Type B pancreatic cell (in vitro differentiated cells): ENCODE results near the gene TCF4. TPM values are rescaled to one million over a fixed set of nuclear protein-coding genes. Genes with fewer than 3 reads are reported as not detected.

ENCODE experiments used
- DNase-seq: peaks from one replicate; pipeline ENCODE4 v3.0.0; 2021; ENCODE audit warnings: mixed read lengths; ENCODE audit not compliant: unreplicated experiment; ENCODE audit errors: extremely low spot score
- H3K27ac Mint-ChIP-seq: 2 replicates; pipeline ENCODE4 v1.8.0; 2021; ENCODE audit warnings: mild to moderate bottlenecking, mixed read lengths
- H3K27me3 Mint-ChIP-seq: 2 replicates; pipeline ENCODE4 v1.8.0; 2021; ENCODE audit warnings: mixed read lengths
- H3K36me3 Mint-ChIP-seq: 2 replicates; pipeline ENCODE4 v1.8.0; 2021; ENCODE audit warnings: mixed read lengths
- H3K4me1 Mint-ChIP-seq: one replicate; pipeline ENCODE4 v1.8.0; 2021; ENCODE audit warnings: mixed read lengths; ENCODE audit not compliant: unreplicated experiment
- H3K4me3 Mint-ChIP-seq: 2 replicates; pipeline ENCODE4 v1.8.0; 2021; ENCODE audit warnings: mild to moderate bottlenecking, mixed read lengths
- H3K9me3 Mint-ChIP-seq: 2 replicates; pipeline ENCODE4 v1.8.0; 2021; ENCODE audit warnings: mixed read lengths
- total RNA-seq: library from RNA; stranded (reverse); gene quantifications from 2 replicates; pipeline ENCODE4 v1.2.1, GENCODE V29; 2021; ENCODE audit warnings: low replicate concordance
- TF ChIP-seq, protein P1 (sequence below): fragments of 200-600 bp; sonication (generic); conservative IDR thresholded peaks from 2 replicates; pipeline ENCODE4 v1.5.0; 2021; ENCODE audit warnings: antibody characterized with exemption, mild to moderate bottlenecking

TCF4 gene
- total RNA-seq, 1 donor from 2014 or later = 189 TPM

GRCh38 chr18:55579501-55580270 lies 8.3 kb downstream of the TCF4 start:
- Mint-ChIP-seq H3K36me3 (peaks cover 18% of the 10 kb centered on the region), H3K4me1 (peaks cover 37% of the 10 kb centered on the region), H3K4me3 (no peak overlapping the region), H3K9me3 (no peaks in the 10 kb centered on the region), H3K27ac (no peak overlapping the region), H3K27me3 (no peaks in the 10 kb centered on the region)
- DNase-seq = no peak
- TF ChIP-seq, protein P1, sequence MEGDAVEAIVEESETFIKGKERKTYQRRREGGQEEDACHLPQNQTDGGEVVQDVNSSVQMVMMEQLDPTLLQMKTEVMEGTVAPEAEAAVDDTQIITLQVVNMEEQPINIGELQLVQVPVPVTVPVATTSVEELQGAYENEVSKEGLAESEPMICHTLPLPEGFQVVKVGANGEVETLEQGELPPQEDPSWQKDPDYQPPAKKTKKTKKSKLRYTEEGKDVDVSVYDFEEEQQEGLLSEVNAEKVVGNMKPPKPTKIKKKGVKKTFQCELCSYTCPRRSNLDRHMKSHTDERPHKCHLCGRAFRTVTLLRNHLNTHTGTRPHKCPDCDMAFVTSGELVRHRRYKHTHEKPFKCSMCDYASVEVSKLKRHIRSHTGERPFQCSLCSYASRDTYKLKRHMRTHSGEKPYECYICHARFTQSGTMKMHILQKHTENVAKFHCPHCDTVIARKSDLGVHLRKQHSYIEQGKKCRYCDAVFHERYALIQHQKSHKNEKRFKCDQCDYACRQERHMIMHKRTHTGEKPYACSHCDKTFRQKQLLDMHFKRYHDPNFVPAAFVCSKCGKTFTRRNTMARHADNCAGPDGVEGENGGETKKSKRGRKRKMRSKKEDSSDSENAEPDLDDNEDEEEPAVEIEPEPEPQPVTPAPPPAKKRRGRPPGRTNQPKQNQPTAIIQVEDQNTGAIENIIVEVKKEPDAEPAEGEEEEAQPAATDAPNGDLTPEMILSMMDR = no peak

DNA sequence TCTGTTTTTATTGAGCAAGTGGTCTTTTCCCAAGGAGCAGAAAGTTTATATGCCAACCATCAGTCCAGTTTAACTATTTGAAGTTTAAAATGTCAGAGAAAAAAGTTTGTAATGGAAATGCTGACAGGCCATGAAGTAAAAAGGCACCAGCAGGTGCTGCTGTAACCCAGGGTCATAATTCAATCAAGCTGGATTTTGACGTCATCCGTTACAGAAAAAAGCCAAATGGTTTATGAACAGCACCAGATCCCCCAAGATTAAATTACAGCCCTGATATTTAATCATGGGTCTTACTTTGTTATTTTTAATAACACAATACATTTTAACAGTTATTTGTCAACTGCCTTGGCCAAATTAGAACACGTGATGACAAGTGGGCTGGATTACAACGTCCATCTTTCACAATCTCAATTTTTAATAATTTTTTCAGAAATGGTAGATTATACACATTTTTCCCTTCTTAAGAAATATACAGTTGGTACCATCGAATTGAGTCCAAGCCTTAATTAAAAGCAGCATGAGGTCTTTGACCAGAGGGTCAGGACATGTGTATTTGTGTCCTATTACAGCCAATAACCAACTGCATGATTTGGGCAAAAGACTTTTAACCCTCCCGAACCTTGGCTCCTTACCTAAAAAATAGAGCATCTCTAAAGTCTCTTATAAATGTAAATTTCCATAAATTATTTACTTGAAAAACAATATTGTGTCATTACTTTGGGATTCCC lies 10.0 kb downstream of the TCF4 start:
- Mint-ChIP-seq H3K4me1 (peaks cover 33% of the 10 kb centered on the region), H3K9me3 (no peaks in the 10 kb centered on the region), H3K4me3 (no peak overlapping the region), H3K36me3 (peaks cover 28% of the 10 kb centered on the region), H3K27me3 (no peaks in the 10 kb centered on the region), H3K27ac (no peak overlapping the region)
- no peak for DNase-seq
- TF ChIP-seq, protein P1 = peak; percentile 27

- DNase-seq = no peak
- no peak overlapping the region for H3K4me3 Mint-ChIP-seq
- TF ChIP-seq, protein P1 = no peak
- H3K9me3 Mint-ChIP-seq = no peaks in the 10 kb centered on the region
- H3K36me3 Mint-ChIP-seq = peaks cover 29% of the 10 kb centered on the region
- no peak overlapping the region for H3K27ac Mint-ChIP-seq
- H3K27me3 Mint-ChIP-seq = no peaks in the 10 kb centered on the region
- peaks cover 14% of the 10 kb centered on the region for H3K4me1 Mint-ChIP-seq
Observed at GRCh38 chr18:55576001-55576400, 12.0 kb downstream of the TCF4 start.

DNA sequence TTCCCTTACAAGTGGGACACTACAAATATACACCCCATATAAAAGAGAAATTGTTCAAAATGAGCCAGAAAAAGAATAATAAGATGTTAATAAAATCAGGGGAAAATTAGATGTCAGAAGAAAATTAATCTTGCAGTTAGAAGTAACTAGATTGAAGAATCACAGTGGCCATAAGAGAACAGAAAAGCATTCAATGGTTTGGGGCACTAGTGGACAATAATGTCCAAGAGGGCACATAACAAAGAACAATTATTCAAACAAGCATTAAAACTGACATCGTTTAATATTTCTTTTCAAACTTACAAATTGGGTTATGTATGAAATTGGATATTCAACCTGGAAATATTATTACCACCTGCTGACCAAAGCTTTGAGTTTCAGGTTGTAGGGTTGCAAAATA lies 12.9 kb downstream of the TCF4 start:
- Mint-ChIP-seq H3K27me3 (no peaks in the 10 kb centered on the region), H3K4me3 (no peak overlapping the region), H3K9me3 (no peaks in the 10 kb centered on the region), H3K27ac (no peak overlapping the region), H3K36me3 (peaks cover 28% of the 10 kb centered on the region), H3K4me1 (peaks cover 8% of the 10 kb centered on the region)
- no peak for DNase-seq
- TF ChIP-seq, protein P1 = no peak

GRCh38 chr18:55573386-55573785 lies 14.6 kb downstream of the TCF4 start:
- Mint-ChIP-seq H3K27ac (no peak overlapping the region), H3K4me1 (peaks cover 6% of the 10 kb centered on the region), H3K36me3 (peaks cover 31% of the 10 kb centered on the region), H3K9me3 (no peaks in the 10 kb centered on the region), H3K27me3 (no peaks in the 10 kb centered on the region), H3K4me3 (no peak overlapping the region)
- TF ChIP-seq, protein P1 = no peak
- DNase-seq = no peak
